GM18907 (cell line): Measurements from ENCODE around the gene CHST11.

Experiments used
- ATAC-seq: cut with Tn5 transposase; IDR thresholded peaks from one replicate; pipeline ENCODE4 v1.9.1; 2021; ENCODE audit warnings: mild to moderate bottlenecking, moderate library complexity; ENCODE audit not compliant: unreplicated experiment

The CHST11 gene

GRCh38 chr12:104459368-104459909, 2.7 kb downstream of the CHST11 start:
- ATAC-seq: no peak

- no peak for ATAC-seq
Measured at GRCh38 chr12:104460041-104460719, 3.4 kb downstream of the CHST11 start.

- no peak for ATAC-seq
Measured at GRCh38 chr12:104460973-104461698, 4.4 kb downstream of the CHST11 start.

- no peak for ATAC-seq
Measured at GRCh38 chr12:104462325-104462724, 5.6 kb downstream of the CHST11 start.

GRCh38 chr12:104462931-104463339, 6.2 kb downstream of the CHST11 start:
- ATAC-seq: peak; percentile 55

GRCh38 chr12:104463368-104463767, 6.6 kb downstream of the CHST11 start:
- peak; percentile 3 for ATAC-seq

GRCh38 chr12:104464899-104465298, 8.2 kb downstream of the CHST11 start:
- no peak for ATAC-seq

GRCh38 chr12:104466709-104467345, 10.1 kb downstream of the CHST11 start:
- ATAC-seq: no peak

GRCh38 chr12:104467346-104467837, 10.6 kb downstream of the CHST11 start:
- no peak for ATAC-seq

GRCh38 chr12:104468371-104468770, 11.6 kb downstream of the CHST11 start:
- ATAC-seq: no peak

- ATAC-seq: no peak
Measured at GRCh38 chr12:104469066-104469465, 12.3 kb downstream of the CHST11 start.

GRCh38 chr12:104469523-104469922, 12.8 kb downstream of the CHST11 start:
- no peak for ATAC-seq

- ATAC-seq: no peak
Measured at GRCh38 chr12:104470521-104470920, 13.8 kb downstream of the CHST11 start.

- ATAC-seq: no peak
Measured at GRCh38 chr12:104471336-104471735, 14.6 kb downstream of the CHST11 start.

- no peak for ATAC-seq
Measured at GRCh38 chr12:104472748-104473147, 16.0 kb downstream of the CHST11 start.

- peak; percentile 55 for ATAC-seq
Measured at GRCh38 chr12:104473374-104473983, 16.7 kb downstream of the CHST11 start.

- no peak for ATAC-seq
Measured at GRCh38 chr12:104475271-104475670, 18.5 kb downstream of the CHST11 start.

- ATAC-seq: no peak
Measured at GRCh38 chr12:104477510-104478390, 21.0 kb downstream of the CHST11 start.

- ATAC-seq: peak; percentile 85
Measured at GRCh38 chr12:104478396-104479122, 21.8 kb downstream of the CHST11 start.
